ENCODE results near the gene ALOXE3.
A peak's percentile ranks its signal among the peaks of the same experiment; 100 is the strongest.

ALOXE3 gene

DNA sequence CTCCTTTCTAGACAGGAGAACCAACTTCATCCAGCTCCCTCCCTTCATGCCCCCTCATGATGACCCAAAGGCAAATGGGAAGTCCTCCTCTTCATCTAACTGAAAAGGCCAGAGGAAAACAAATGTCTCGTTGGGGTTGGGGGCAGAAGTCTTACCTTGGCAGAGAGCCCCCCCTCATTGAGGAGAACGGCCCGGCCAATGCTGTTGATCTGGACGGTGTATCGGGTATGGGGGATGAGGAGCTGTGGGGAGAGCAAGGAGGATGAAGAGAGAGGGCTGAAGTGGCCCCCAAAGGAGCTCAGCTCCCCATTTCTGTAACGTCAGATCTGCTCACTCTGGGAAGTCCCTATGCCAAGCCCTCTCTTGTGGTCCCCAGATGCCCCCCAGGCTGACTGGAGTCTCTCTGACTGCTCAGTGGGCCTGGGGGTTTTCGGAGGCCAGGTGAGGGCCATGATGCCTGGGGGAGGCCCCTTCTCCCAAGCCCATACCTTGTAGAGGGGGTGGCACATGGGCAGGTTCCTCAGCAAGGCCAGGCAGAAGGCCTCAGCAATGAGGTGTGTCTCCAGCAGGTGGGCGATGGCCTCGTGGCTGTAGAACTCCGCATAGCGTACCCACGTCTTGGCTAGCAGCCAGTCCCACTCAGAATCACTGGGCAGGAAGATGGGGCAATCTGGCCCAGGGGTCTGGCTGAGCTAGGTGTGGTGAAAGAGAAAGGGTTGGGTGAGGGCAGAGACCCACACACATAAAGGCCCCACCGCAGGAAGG lies 41.6 kb downstream of the ALOXE3 start:
- no peak overlapping the region for H3K27ac ChIP-seq
- no peak for TF ChIP-seq CTCF (IDR thresholded peaks at IDR 0.05)
- no peak for TF ChIP-seq ZFX (IDR thresholded peaks at IDR 0.05; ENCODE audit: borderline replicate concordance)

- no peak overlapping the region for H3K27ac ChIP-seq
- TF ChIP-seq CTCF (IDR thresholded peaks at IDR 0.05) (no peak), ZFX (IDR thresholded peaks at IDR 0.05; ENCODE audit: borderline replicate concordance) (no peak)
These were observed 42.6 kb downstream of the ALOXE3 start for GRCh38 chr17:8075574-8076342.

DNA sequence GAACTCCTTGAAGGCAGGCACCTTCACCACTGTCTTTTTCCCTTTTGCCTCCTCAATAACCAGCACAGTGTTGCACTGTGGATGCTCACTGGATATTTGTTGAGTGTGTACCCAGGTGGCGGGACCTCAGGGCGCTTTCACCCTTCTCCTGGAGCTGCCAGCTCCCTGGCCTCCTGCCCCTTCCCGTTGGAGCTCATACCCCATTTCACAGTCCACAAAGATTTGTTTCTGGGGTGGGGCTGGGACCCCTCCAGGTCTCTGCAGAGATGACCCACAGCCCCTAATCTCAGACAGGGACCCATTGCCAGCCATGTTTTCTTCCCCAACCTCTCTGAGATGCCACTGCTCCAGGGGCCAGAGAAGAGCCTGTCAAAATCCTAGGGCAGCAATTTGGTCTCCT lies 43.2 kb downstream of the ALOXE3 start:
- no peak overlapping the region for H3K27ac ChIP-seq
- no peak for TF ChIP-seq CTCF (IDR thresholded peaks at IDR 0.05)
- no peak for TF ChIP-seq ZFX (IDR thresholded peaks at IDR 0.05; ENCODE audit: borderline replicate concordance)

DNA sequence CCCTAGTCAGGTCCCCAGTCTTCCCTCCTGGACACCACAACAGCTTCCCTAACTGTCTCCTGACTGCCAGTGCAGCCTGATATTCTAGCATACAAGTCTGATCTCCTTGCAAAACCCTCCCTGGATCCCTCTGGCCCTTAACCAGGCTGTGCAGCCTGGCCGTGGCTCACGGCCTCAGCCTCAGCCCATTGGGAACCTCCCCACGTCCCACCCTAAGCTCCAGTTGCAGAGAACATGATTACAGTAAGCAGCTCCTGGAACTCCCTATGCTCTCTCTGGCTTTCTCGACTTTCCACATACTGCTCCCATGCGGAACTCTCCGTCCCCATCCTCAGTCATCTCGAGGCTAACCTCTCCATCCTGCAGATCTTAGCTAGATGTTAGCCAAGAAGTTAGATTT lies 43.8 kb downstream of the ALOXE3 start:
- no peak overlapping the region for H3K27ac ChIP-seq
- TF ChIP-seq ZFX (IDR thresholded peaks at IDR 0.05; ENCODE audit: borderline replicate concordance) (no peak), CTCF (IDR thresholded peaks at IDR 0.05) (no peak)

GRCh38 chr17:8073627-8074484 lies 44.5 kb downstream of the ALOXE3 start:
- no peak overlapping the region for H3K27ac ChIP-seq
- peak; percentile 97 for TF ChIP-seq CTCF (IDR thresholded peaks at IDR 0.05)
- no peak for TF ChIP-seq ZFX (IDR thresholded peaks at IDR 0.05; ENCODE audit: borderline replicate concordance)

DNA sequence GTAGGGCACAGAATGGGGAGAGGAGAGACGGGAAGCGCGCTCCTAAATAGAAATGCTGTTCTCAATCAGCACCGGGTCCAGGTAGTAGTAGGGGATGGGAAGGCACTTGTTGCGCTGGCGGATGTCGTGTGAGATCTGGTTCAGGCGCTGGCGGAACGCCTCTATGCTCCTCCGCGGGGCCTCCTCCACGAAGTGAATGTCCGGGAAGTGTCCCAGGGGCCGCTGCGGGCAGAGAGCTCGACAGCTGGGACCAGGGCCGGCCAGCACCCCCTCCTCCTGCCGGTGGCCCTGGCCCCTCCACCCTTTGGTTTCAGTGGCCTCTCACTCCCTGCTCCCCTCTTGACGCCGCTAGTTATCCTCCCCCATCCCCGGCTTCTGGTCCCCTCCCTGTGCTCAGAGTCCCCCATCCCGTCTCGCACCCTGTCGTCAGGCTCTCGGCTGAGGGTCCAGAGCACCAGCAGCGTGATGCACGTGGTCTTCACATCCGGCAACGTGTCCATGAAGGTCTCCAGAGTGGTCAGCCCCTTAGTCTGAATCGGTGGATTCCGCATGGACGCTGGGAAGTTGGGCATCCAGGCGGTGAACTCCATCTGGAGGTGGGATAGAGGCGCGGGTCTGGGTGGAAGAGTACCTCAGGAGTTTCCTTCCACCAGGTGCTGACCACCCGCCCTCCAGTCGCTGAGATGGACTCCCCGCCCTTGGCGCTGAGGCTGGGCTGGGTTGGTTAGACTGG lies 45.4 kb downstream of the ALOXE3 start:
- TF ChIP-seq ZFX (IDR thresholded peaks at IDR 0.05; ENCODE audit: borderline replicate concordance) = no peak
- no peak for TF ChIP-seq CTCF (IDR thresholded peaks at IDR 0.05)
- no peak overlapping the region for H3K27ac ChIP-seq

Data from 22Rv1 (cell line).